ENCODE data around the gene RBPMS2.

DNA sequence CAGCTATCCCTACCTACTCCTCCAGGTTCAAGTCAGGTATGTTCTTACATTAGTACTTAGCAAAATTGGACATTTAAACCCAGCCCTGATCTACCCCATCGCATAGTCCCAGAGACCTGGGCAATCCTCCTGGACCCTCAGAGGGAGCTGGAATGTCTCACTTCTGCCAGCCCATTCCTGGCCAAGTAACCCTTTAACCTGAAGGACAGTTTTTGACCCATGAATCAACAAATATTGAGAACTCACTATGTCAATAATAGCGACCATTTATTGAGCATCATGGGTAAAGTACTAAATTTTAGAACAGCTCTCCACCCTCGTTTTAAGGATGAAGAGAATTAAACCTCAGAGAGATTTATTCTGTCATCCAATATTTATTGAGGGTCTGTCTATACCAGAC lies 70.4 kb downstream of the RBPMS2 start:
- TF ChIP-seq RAD21 (IDR thresholded peaks at IDR 0.05; ENCODE audit: low read length) (no peak), MAX (IDR thresholded peaks at IDR 0.05; ENCODE audit: low read depth) (no peak), RFX5 (IDR thresholded peaks at IDR 0.05; ENCODE audit: low read length) (no peak), TAF1 (IDR thresholded peaks at IDR 0.05; ENCODE audit: borderline replicate concordance, low read depth, low read length) (no peak), CTCF (IDR thresholded peaks at IDR 0.05) (no peak), EZH2phosphoT487 (IDR thresholded peaks at IDR 0.05; ENCODE audit: borderline replicate concordance, low read depth) (no peak), TEAD4 (IDR thresholded peaks at IDR 0.05; ENCODE audit: borderline replicate concordance, insufficient read depth) (no peak), GABPA (IDR thresholded peaks at IDR 0.05; ENCODE audit: low read depth) (no peak), IRF3 (IDR thresholded peaks at IDR 0.05; ENCODE audit: low read depth, low read length) (no peak), CHD2 (IDR thresholded peaks at IDR 0.05; ENCODE audit: low read length, partially characterized antibody) (no peak)
